Gastroesophageal sphincter (tissue), 4 donors: ENCODE results near the gene ZBTB32. TPM values are rescaled to one million over a fixed set of nuclear protein-coding genes. Genes with fewer than 3 reads are reported as not detected.
A peak's percentile ranks its signal among the peaks of the same experiment; 100 is the strongest.

ENCODE experiments used
- ATAC-seq: fragments of 150-250 bp; one replicate; pipeline ENCODE4 v1.9.1; 2016; ENCODE audit warnings: mild to moderate bottlenecking, moderate library complexity
- H3K27ac ChIP-seq, 4 donors: fragments of 200-600 bp; sonication (generic) in 3 of 4; 1 replicate in 3 of 4; 2 replicates in 1 of 4; pipeline ENCODE4 v1.5.1; 2016 to 2019
- H3K27me3 ChIP-seq: fragments of 200-600 bp; sonication (generic); one replicate; pipeline ENCODE4 v1.5.1; 2019
- H3K36me3 ChIP-seq, 2 donors: fragments of 200-600 bp; sonication (generic); one replicate each; pipeline ENCODE4 v1.5.1; 2019; ENCODE audit warnings: control low read depth in 1 of 2
- H3K4me1 ChIP-seq, 3 donors: fragments of 200-600 bp; sonication (generic); 1 replicate in 2 of 3; 2 replicates in 1 of 3; pipeline ENCODE4 v1.5.1; 2016 to 2019; ENCODE audit warnings: control low read depth in 2 of 3
- H3K4me3 ChIP-seq, 2 donors: fragments of 200-600 bp; sonication (generic); one replicate each; pipeline ENCODE4 v1.5.1; 2019; ENCODE audit warnings: mild to moderate bottlenecking in 1 of 2, moderate library complexity in 1 of 2
- H3K9me3 ChIP-seq, 3 donors: fragments of 200-600 bp; sonication (generic); one replicate each; pipeline ENCODE4 v1.5.1; 2017 to 2019; ENCODE audit warnings: control low read depth in 2 of 3
- CTCF ChIP-seq, 4 experiments: fragments of 200-600 bp in 2 of 4; fragments of 450-650 bp in 2 of 4; sonication (generic) in 1 of 4; IDR thresholded peaks; one replicate each; pipeline ENCODE4 v1.5.1; 2017 to 2019; ENCODE audit warnings: antibody characterized with exemption in 4 of 4, mild to moderate bottlenecking in 2 of 4, moderate library complexity in 2 of 4
- EP300 ChIP-seq: sonication (generic); formaldehyde crosslinking; IDR thresholded peaks from one replicate; pipeline ENCODE4 v1.6.1; 2017; ENCODE audit warnings: antibody characterized with exemption, mild to moderate bottlenecking
- POLR2A ChIP-seq, 2 donors: fragments of 450-650 bp; IDR thresholded peaks; one replicate each; pipeline ENCODE4 v1.6.1; 2017; ENCODE audit warnings: antibody characterized with exemption in 2 of 2, mild to moderate bottlenecking in 2 of 2, moderate library complexity in 1 of 2
- POLR2AphosphoS5 ChIP-seq: sonication (generic); formaldehyde crosslinking; IDR thresholded peaks from one replicate; pipeline ENCODE4 v1.6.1; 2017; ENCODE audit warnings: antibody characterized with exemption
- WGBS, 2 donors: methylation state at CpG; one replicate each; pipeline ENCODE4 v1.1.5; 2018; ENCODE audit warnings: low coverage in 1 of 2; 5-methylcytosine and 5-hydroxymethylcytosine counted together
- total RNA-seq, 4 donors: library from RNA; depleted of rRNA; stranded (reverse); fragments of >200 nt; gene quantifications; one replicate each; pipeline ENCODE4 v1.1.0, GENCODE V29; 2016

The ZBTB32 gene
- total RNA-seq, 4 donors from 2014 or later, result 0.31 TPM; not detected in 2

DNA sequence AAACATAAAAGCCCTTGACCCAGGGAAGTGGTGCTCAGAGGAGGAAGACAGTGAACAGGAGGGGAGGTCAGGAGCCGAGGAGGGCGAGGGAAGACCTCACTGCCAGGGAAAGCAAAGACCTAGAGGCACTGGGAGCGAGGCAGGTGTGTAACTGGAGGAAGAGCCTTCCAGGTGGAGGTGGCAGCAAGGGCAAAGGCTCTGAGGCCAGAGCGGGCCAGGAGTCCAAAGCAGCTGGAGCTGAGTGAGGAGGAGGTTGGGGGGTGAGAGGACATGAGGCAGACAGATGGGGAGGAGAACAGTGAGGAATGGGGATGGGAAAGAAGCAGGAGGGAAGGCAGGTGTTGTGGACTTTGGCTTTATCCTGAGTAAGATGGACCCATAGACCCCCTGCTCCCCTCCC, 34.4 kb upstream of the ZBTB32 start:
- Histone ChIP-seq H3K27me3 (peaks cover 35% of the 10 kb centered on the region), H3K36me3 (peaks cover 0 to 9% of the 10 kb centered on the region in 2 donors), H3K4me3 (no peak overlapping the region), H3K27ac (no peak overlapping the region), H3K4me1 (peaks cover 0 to 9% (median 0%) of the 10 kb centered on the region in 3 donors), H3K9me3 (no peaks in the 10 kb centered on the region)
- TF ChIP-seq EP300, result no peak
- no peak for TF ChIP-seq POLR2A (IDR thresholded peaks at IDR 0.05)
- TF ChIP-seq POLR2AphosphoS5, result no peak
- TF ChIP-seq CTCF (IDR thresholded peaks at IDR 0.05), result no peak
- 64% methylated on average over 4 of the region's 4 CpGs; no CpG with 5 or more reads in 1 of the 2 donors for whole genome bisulfite sequencing, 2 donors
- ATAC-seq, result no peak

GRCh38 chr19:35670686-35671085, 33.7 kb upstream of the ZBTB32 start:
- ATAC-seq, result no peak
- Histone ChIP-seq H3K4me3 (no peak overlapping the region), H3K4me1 (peaks cover 0 to 9% (median 0%) of the 10 kb centered on the region in 3 donors), H3K27ac (no peak overlapping the region), H3K36me3 (peaks cover 0 to 2% of the 10 kb centered on the region in 2 donors), H3K9me3 (no peaks in the 10 kb centered on the region), H3K27me3 (peaks cover 42% of the 10 kb centered on the region)
- 82% methylated on average over 1 of the region's 1 CpG; no CpG with 5 or more reads in 1 of the 2 donors for WGBS, 2 donors
- no peak for TF ChIP-seq POLR2A (IDR thresholded peaks at IDR 0.05)
- TF ChIP-seq EP300, result no peak
- no peak for TF ChIP-seq CTCF (IDR thresholded peaks at IDR 0.05)
- no peak for TF ChIP-seq POLR2AphosphoS5

- 48 to 55% methylated on average over 3 of the region's 3 CpGs for WGBS, 2 donors
- no peak for ATAC-seq
- no peak for TF ChIP-seq CTCF (IDR thresholded peaks at IDR 0.05)
- peaks cover 0 to 9% (median 0%) of the 10 kb centered on the region in 3 donors for H3K4me1 ChIP-seq
- H3K27me3 ChIP-seq, result peaks cover 53% of the 10 kb centered on the region
- no peak overlapping the region for H3K4me3 ChIP-seq
- H3K27ac ChIP-seq, result no peak overlapping the region
- no peaks in the 10 kb centered on the region for H3K36me3 ChIP-seq
- no peaks in the 10 kb centered on the region for H3K9me3 ChIP-seq
These were observed 32.5 kb upstream of the ZBTB32 start for GRCh38 chr19:35671818-35672217.

- Histone ChIP-seq H3K4me1 (peaks cover 0 to 9% (median 0%) of the 10 kb centered on the region in 3 donors), H3K9me3 (no peaks in the 10 kb centered on the region), H3K27ac (no peak overlapping the region), H3K4me3 (peak overlapping the region; percentile 2 to 42), H3K36me3 (no peaks in the 10 kb centered on the region), H3K27me3 (peaks cover 66% of the 10 kb centered on the region)
- TF ChIP-seq EP300, result no peak
- no peak for TF ChIP-seq POLR2A (IDR thresholded peaks at IDR 0.05)
- no peak for TF ChIP-seq CTCF (IDR thresholded peaks at IDR 0.05)
- no peak for TF ChIP-seq POLR2AphosphoS5
- WGBS, 2 donors, result 0 to 9% methylated on average over 5 to 7 of the region's 39 CpGs
- peak; percentile 78 for ATAC-seq
These were observed 31.1 kb upstream of the ZBTB32 start for GRCh38 chr19:35673121-35673804.

DNA sequence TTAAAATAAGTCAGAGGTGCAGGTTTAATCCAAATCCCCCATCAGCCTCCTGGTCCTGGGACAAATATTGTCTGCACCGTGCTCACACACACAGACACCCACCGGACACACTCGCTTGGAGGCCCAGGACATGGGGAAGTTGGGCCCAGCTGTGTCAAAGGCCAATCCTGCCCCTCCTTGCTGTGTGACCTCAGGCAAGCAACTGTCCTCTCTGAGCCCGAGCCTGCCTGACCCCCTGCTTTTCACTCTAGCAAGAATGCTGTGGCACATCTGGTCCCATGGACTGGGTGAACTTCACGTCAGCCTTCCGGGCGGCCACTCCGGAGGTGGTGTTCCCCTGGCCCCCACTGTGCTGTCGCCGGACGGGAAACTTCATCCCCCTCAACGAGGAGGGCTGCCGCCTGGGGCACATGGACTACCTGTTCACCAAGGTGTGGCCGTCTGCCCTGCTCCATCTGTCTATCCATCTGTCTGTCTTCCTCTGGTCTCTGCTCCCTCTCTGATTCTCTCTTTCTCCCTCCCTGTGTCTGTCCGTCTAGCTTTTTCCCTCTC, 28.7 kb upstream of the ZBTB32 start:
- Histone ChIP-seq H3K36me3 (no peaks in the 10 kb centered on the region), H3K4me1 (peaks cover 0 to 9% (median 0%) of the 10 kb centered on the region in 3 donors), H3K9me3 (no peaks in the 10 kb centered on the region), H3K4me3 (no peak overlapping the region), H3K27me3 (peaks cover 69% of the 10 kb centered on the region), H3K27ac (no peak overlapping the region)
- TF ChIP-seq POLR2A (IDR thresholded peaks at IDR 0.05), result no peak
- TF ChIP-seq CTCF (IDR thresholded peaks at IDR 0.05), result no peak
- TF ChIP-seq EP300, result no peak
- no peak for TF ChIP-seq POLR2AphosphoS5
- WGBS, 2 donors, result 65 to 80% methylated on average over 8 to 12 of the region's 15 CpGs
- no peak for ATAC-seq
